VCaP (cell line): ENCODE data around the gene DAPK1.

Experiments used
- H3K27ac ChIP-seq: fragments of 450-650 bp; 2 replicates; pipeline ENCODE4 v1.5.1; 2017
- TF ChIP-seq, protein P1 (sequence below): fragments of 450-650 bp; conservative IDR thresholded peaks from 2 replicates; pipeline ENCODE4 v1.5.1; 2017; ENCODE audit warnings: mild to moderate bottlenecking, moderate library complexity

The DAPK1 gene

DNA sequence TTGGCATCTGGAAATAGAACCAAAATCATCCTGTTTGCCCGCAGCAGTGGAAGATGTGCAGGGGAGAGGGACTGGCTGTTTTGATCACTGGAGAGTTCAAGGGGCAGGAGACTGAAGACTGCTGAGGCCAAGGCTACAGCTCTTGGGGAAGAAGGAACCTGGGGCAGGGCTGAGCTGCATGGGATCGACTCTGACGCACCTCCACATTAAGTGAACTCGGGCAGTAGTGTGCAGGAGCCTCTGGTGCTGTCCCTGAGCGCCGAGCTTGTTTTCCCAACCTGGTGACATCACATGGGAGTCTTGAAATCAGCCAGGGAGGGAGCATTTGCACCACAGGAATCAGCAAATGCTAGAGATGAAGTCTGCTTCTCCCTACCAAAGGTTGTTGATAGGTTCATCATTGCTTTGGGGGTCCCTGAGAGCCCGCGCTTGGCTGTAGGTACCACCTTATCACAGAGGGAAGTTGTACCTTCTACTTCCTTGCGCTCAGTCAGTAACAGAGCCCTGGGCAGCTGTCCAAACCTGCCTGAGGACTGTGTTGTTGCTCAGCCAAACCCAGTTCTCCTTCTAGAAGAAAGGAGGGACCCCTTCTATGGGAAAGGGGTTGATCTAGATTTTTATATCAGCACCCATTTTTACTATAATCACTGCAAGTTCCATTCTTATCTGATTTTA lies 175.9 kb downstream of the DAPK1 start:
- TF ChIP-seq, protein P1, sequence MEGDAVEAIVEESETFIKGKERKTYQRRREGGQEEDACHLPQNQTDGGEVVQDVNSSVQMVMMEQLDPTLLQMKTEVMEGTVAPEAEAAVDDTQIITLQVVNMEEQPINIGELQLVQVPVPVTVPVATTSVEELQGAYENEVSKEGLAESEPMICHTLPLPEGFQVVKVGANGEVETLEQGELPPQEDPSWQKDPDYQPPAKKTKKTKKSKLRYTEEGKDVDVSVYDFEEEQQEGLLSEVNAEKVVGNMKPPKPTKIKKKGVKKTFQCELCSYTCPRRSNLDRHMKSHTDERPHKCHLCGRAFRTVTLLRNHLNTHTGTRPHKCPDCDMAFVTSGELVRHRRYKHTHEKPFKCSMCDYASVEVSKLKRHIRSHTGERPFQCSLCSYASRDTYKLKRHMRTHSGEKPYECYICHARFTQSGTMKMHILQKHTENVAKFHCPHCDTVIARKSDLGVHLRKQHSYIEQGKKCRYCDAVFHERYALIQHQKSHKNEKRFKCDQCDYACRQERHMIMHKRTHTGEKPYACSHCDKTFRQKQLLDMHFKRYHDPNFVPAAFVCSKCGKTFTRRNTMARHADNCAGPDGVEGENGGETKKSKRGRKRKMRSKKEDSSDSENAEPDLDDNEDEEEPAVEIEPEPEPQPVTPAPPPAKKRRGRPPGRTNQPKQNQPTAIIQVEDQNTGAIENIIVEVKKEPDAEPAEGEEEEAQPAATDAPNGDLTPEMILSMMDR = no peak
- no peak overlapping the region for H3K27ac ChIP-seq

DNA sequence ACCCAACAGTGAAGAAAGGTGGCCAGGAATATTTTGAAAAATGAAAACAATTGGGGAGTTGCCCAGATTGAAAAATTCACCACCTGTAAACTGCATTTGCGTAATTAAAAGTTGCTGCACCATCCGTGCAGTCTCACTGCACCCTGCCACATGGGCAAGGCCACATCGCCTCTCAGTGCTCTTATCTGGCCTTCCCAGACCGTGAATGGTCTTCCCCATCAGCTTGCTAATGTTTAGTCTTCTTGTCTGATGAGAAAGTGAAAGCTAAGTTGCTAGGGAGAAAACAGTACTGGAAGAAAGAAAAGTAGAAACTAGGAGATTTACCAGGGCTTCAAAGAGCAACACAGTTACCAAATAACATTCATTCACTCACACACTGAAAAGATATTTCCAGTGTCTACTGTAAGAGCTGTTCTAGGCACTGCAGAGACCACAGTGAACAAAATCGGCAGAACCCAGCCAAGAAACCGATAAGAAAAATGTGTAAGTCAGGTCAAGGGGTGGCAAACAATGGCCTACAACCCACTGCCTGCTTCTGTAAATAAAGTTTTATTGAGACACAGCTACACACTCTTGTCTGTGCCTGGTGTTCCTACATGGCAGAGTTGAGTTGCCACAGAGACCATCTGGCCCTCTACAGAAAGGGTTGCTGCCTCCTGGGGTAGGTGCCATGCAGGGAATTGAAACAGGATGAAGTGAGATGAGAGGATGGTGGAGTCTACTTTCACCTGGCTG lies 177.1 kb downstream of the DAPK1 start:
- TF ChIP-seq, protein P1 = no peak
- H3K27ac ChIP-seq = no peak overlapping the region; the same call in 1 of the 2 replicates

DNA sequence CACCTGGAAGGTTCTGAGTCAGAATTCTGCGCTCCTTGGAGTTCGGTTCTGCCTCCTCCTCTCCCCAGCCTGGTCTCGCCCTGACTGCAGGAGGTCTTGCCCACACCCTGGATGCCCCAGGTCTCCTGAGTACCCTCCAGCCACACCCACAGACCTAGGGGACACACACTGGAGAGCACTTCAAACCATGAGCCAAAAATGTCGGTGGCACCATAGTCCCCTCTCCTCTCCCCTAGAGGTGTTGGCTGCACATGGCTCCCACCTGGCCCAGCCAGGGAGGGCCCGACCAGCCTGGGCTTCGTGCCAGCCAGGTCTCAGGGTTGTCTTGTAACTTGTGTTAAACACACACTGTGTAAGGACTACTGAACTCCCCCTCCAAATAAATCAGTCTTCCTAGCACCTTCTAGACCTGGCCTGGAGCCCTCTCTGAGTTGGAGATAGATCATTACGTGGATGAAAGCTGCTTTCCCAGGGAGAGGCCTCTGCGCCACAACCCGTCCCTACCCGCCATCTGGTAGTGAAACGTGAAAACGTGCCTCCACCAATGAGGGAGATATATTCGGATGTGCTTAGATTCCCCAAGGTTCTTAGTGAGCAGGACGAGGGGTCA lies 178.3 kb downstream of the DAPK1 start:
- peak overlapping the region; percentile 55 for H3K27ac ChIP-seq
- TF ChIP-seq, protein P1 = no peak

DNA sequence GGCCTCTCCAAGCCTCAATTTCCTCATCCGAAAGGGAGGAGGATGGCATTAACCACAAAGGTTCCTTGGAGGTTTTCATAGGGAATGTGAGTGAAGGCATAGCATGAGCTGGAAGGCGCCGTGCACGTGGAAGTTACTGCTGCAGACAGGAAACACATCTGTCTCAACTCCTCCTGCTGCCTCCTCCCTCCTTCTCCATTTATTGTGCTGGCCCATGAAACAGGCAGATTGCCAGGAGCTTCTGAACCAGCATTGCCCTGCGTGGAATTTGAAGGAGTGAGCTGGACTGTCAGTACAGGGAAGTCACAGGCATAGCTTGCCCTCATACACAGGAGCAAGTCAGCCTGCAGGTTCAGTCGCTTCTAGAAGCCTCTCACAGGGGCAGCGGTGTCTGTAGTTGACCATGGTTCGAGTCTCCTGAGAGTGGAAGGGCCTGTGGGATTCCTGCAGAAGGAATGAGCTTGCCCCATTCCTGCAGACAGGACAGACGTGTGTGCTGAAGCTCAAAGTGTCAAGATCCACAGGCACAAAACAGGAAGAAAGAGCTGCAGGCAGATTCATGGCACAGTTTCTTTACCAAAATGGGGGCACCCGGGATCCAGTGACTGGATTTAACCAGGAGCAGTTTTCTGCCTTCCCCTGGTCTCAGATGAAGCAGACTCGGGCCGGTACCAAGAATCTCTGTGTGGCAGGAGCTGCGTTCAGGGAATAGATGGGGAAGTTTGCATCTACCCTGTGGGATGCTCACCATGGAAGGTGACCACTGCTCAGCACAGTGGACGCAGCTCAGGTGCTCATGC lies 179.5 kb downstream of the DAPK1 start:
- H3K27ac ChIP-seq = peak overlapping the region; percentile 55; the same call in 1 of the 2 replicates
- TF ChIP-seq, protein P1 = no peak

DNA sequence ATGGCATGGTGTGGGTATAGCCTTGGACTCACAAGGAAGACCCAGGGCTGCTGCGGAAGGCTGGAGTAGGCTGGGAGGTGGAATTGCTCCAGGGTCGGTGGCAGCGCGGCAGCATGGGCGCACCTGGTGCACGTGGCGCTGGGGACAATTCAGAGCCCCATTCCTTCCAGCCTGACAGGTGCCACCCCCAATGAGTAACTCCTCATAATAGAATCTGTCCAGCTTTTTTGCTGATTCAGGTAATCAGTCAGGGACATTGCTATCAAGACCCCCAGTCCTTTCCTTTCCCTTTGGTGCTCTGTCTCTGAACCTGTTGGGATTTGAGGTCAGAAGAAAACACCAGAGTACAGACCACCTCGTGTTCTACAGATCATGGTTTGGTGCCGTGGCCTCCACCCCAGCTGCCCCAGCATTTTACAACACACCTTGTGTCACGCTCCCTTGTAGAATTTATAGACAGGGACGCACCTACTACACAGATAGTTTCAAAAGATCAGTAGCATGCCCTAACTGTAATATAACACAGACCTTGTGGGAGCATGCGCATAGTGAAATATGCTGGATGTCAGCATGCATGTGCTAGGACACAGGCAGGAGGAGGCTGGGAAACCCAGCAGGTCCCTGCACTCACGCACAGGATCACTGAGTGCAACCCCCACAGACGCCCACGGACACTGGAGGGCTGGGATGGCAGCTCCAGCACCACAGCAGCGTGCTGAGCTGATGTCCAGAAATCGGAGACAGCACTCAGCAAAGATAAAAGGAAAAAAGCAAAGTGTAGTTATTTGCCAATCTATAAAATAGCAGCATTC lies 180.3 kb downstream of the DAPK1 start:
- no peak overlapping the region for H3K27ac ChIP-seq
- TF ChIP-seq, protein P1 = no peak

DNA sequence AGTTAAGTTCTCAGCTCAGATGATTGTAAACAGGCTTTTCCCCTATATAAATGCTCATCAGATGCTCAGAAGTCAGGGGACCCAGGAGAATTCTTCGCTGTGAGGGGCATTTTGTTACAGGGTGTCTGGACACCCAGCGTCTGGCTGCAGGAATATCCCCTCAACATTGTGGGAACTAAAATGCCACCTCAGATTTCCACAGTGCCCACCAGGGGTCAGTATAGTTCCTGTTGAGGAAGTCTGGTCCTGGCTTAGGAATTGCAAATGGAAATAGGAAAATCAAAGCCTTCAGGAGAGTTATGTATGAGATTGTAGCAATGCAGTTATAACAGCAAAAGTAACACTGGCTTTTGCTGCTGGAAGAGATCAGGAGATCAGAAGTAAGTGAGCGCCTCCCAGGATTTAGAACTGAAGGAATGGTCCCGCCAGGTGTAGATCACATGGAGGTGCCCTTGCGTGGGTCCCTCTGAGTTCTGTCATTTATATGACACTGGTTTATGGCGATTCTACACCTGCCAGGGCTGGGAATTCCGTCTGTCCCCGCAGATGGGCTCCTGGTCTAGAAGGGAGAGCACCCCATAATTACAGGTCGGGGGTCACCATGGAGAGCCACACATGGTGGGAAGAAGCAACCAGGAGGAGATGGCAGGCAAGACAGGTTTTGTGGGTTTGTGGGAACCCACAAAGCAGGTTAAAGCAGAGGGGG lies 181.1 kb downstream of the DAPK1 start:
- no peak overlapping the region for H3K27ac ChIP-seq
- TF ChIP-seq, protein P1 = peak; percentile 85
